H9 (cell line): ENCODE data around the gene PARVB. TPM values are rescaled to one million over a fixed set of nuclear protein-coding genes. Genes with fewer than 3 reads are reported as not detected.

Experiments used
- DNase-seq: peaks from one replicate; pipeline ENCODE4 v3.0.0-alpha.2; 2017
- H2AFZ ChIP-seq: one replicate; pipeline ENCODE4 v1.6.1; 2013; ENCODE audit warnings: mild to moderate bottlenecking, low read length, control low read depth, moderate library complexity
- H2AK5ac ChIP-seq: 2 replicates; pipeline ENCODE4 v1.6.1; 2013; ENCODE audit warnings: low read length, control low read depth, mixed read lengths; ENCODE audit not compliant: insufficient read length
- H2BK120ac ChIP-seq: one replicate; pipeline ENCODE4 v1.6.1; 2013; ENCODE audit warnings: low read depth, mild to moderate bottlenecking, low read length, control low read depth, inconsistent platforms; ENCODE audit not compliant: poor library complexity, severe bottlenecking
- H2BK12ac ChIP-seq: 2 replicates; pipeline ENCODE4 v1.6.1; 2013; ENCODE audit warnings: low read length, control low read depth, mixed read lengths, low read depth; ENCODE audit not compliant: insufficient read length
- H2BK15ac ChIP-seq: 2 replicates; pipeline ENCODE4 v1.6.1; 2013; ENCODE audit warnings: low read depth, low read length, control low read depth
- H2BK20ac ChIP-seq: one replicate; pipeline ENCODE4 v1.6.1; 2013; ENCODE audit warnings: low read depth, mild to moderate bottlenecking, low read length, control low read depth, inconsistent platforms; ENCODE audit not compliant: poor library complexity, severe bottlenecking
- H2BK5ac ChIP-seq: 2 replicates; pipeline ENCODE4 v1.6.1; 2013; ENCODE audit warnings: low read length, control low read depth, mixed read lengths; ENCODE audit not compliant: insufficient read length
- H3K14ac ChIP-seq: 2 replicates; pipeline ENCODE4 v1.6.1; 2013; ENCODE audit warnings: low read length, control low read depth; ENCODE audit not compliant: insufficient read depth
- H3K18ac ChIP-seq: 2 replicates; pipeline ENCODE4 v1.6.1; 2013; ENCODE audit warnings: low read depth, mild to moderate bottlenecking, mixed read lengths, low read length, control low read depth; ENCODE audit not compliant: insufficient read length
- H3K23ac ChIP-seq: 2 replicates; pipeline ENCODE4 v1.6.1; 2013; ENCODE audit warnings: low read length, control low read depth, mixed read lengths, low read depth; ENCODE audit not compliant: insufficient read length
- H3K23me2 ChIP-seq: 2 replicates; pipeline ENCODE4 v1.6.1; 2013; ENCODE audit warnings: low read depth, mild to moderate bottlenecking, mixed read lengths, low read length, control low read depth; ENCODE audit not compliant: insufficient read length, poor library complexity, severe bottlenecking
- H3K27ac ChIP-seq: 2 replicates; pipeline ENCODE4 v1.5.1; 2013; ENCODE audit warnings: low read length, control low read depth, mixed read lengths, low read depth; ENCODE audit not compliant: insufficient read length
- H3K27me3 ChIP-seq: 2 replicates; pipeline ENCODE4 v1.6.1; 2013; ENCODE audit warnings: low read length, control low read depth, inconsistent platforms; ENCODE audit not compliant: insufficient read depth
- H3K4ac ChIP-seq: 2 replicates; pipeline ENCODE4 v1.6.1; 2013; ENCODE audit warnings: low read depth, mild to moderate bottlenecking, control low read depth, inconsistent platforms, low read length, moderate library complexity
- H3K4me1 ChIP-seq: 2 replicates; pipeline ENCODE4 v1.6.1; 2013; ENCODE audit warnings: low read length, control low read depth, inconsistent platforms; ENCODE audit not compliant: insufficient read depth
- H3K4me2 ChIP-seq: 2 replicates; pipeline ENCODE4 v1.6.1; 2013; ENCODE audit warnings: low read length, control low read depth, mixed read lengths; ENCODE audit not compliant: insufficient read length, insufficient read depth
- H3K56ac ChIP-seq: 2 replicates; pipeline ENCODE4 v1.6.1; 2013; ENCODE audit warnings: low read depth, mild to moderate bottlenecking, mixed read lengths, low read length, control low read depth; ENCODE audit not compliant: insufficient read length
- H3K79me1 ChIP-seq: 2 replicates; pipeline ENCODE4 v1.6.1; 2013; ENCODE audit warnings: low read depth, mild to moderate bottlenecking, moderate library complexity, low read length, control low read depth, inconsistent platforms; ENCODE audit not compliant: insufficient read depth, poor library complexity, severe bottlenecking
- H3K79me2 ChIP-seq: 2 replicates; pipeline ENCODE4 v1.6.1; 2013; ENCODE audit warnings: low read length, control low read depth, inconsistent platforms; ENCODE audit not compliant: insufficient read depth
- H3K9ac ChIP-seq: 2 replicates; pipeline ENCODE4 v1.6.1; 2013; ENCODE audit warnings: low read length, control low read depth, mixed read lengths; ENCODE audit not compliant: insufficient read length; ENCODE audit errors: extremely low read depth
- H3K9me3 ChIP-seq: one replicate; pipeline ENCODE4 v1.6.1; 2013; ENCODE audit warnings: low read depth, low read length, inconsistent platforms; ENCODE audit not compliant: control insufficient read depth
- H3T11ph ChIP-seq: one replicate; pipeline ENCODE4 v1.6.1; 2013; ENCODE audit warnings: mild to moderate bottlenecking, low read length, control low read depth, inconsistent platforms
- H4K20me1 ChIP-seq: one replicate; pipeline ENCODE4 v1.6.1; 2013; ENCODE audit not compliant: control insufficient read depth, insufficient read length, insufficient read depth
- H4K5ac ChIP-seq: 2 replicates; pipeline ENCODE4 v1.6.1; 2013; ENCODE audit warnings: low read depth, mild to moderate bottlenecking, mixed read lengths, low read length, control low read depth; ENCODE audit not compliant: insufficient read length
- H4K8ac ChIP-seq: replicated peaks from 2 replicates; pipeline ENCODE4 v1.6.1; 2013; ENCODE audit warnings: low read length, control low read depth, mixed read lengths, low read depth; ENCODE audit not compliant: insufficient read length
- H4K91ac ChIP-seq: 2 replicates; pipeline ENCODE4 v1.6.1; 2013; ENCODE audit warnings: low read depth, mild to moderate bottlenecking, moderate library complexity, mixed read lengths, low read length, control low read depth; ENCODE audit not compliant: insufficient read length
- H3K27ac Mint-ChIP-seq, 3 experiments: 2 replicates in 2 of 3; 3 replicates in 1 of 3; pipeline ENCODE4 v1.8.0; 2020 to 2021; ENCODE audit warnings: mixed read lengths in 3 of 3, mild to moderate bottlenecking in 1 of 3, moderate library complexity in 1 of 3
- H3K27me3 Mint-ChIP-seq: 2 replicates; pipeline ENCODE4 v1.8.0; 2021; ENCODE audit warnings: low read depth, mild to moderate bottlenecking, moderate library complexity, mixed read lengths
- H3K36me3 Mint-ChIP-seq, 3 experiments: 2 replicates in 2 of 3; 3 replicates in 1 of 3; pipeline ENCODE4 v1.8.0; 2020 to 2021; ENCODE audit warnings: low read depth in 3 of 3, mixed read lengths in 3 of 3; ENCODE audit not compliant: insufficient read depth in 1 of 3
- H3K4me1 Mint-ChIP-seq, 2 experiments: 2 replicates each; pipeline ENCODE4 v1.8.0; 2020; ENCODE audit warnings: mixed read lengths in 2 of 2
- H3K4me3 Mint-ChIP-seq, 2 experiments: 2 replicates in 1 of 2; 3 replicates in 1 of 2; pipeline ENCODE4 v1.8.0; 2020 to 2021; ENCODE audit warnings: mild to moderate bottlenecking in 2 of 2, mixed read lengths in 2 of 2, moderate library complexity in 1 of 2
- H3K9me3 Mint-ChIP-seq, 2 experiments: 2 replicates in 1 of 2; 3 replicates in 1 of 2; pipeline ENCODE4 v1.8.0; 2020; ENCODE audit warnings: mild to moderate bottlenecking in 2 of 2, mixed read lengths in 2 of 2, moderate library complexity in 1 of 2
- WGBS: extraction: QIAGEN DNeasy Blood & Tissue Kit; methylation state at CpG from one replicate; pipeline ENCODE4 v1.1.7; 2013; ENCODE audit warnings: missing lambda C conversion rate, low lambda C conversion rate, mixed read lengths; ENCODE audit not compliant: insufficient read length; ENCODE audit errors: extremely low coverage; 5-methylcytosine and 5-hydroxymethylcytosine counted together
- total RNA-seq: library from RNA; stranded (reverse); gene quantifications from 2 replicates; pipeline ENCODE4 v1.2.1, GENCODE V29; 2021
- TF ChIP-seq, protein P1 (sequence below): fragments of 200-600 bp; sonication (generic); conservative IDR thresholded peaks from 3 replicates; pipeline ENCODE4 v1.8.0; 2021; ENCODE audit warnings: antibody characterized with exemption, mild to moderate bottlenecking

The PARVB gene
- total RNA-seq, 1 experiment from 2014 or later, result 15.6 TPM

- Histone ChIP-seq H3K79me1 (no peaks in the 10 kb centered on the region), H3K27me3 (no peaks in the 10 kb centered on the region), H3K4me2 (no peak overlapping the region), H2BK15ac (no peak overlapping the region), H3K4ac (no peak overlapping the region), H3K9ac (no peak overlapping the region), H2BK120ac (no peak overlapping the region), H4K20me1 (no peaks in the 10 kb centered on the region), H3K79me2 (no peaks in the 10 kb centered on the region), H2BK5ac (no peak overlapping the region), H2BK12ac (no peak overlapping the region), H3K18ac (no peak overlapping the region), H3K9me3 (no peaks in the 10 kb centered on the region), H2BK20ac (no peak overlapping the region), H3K14ac (no peak overlapping the region), H2AK5ac (no peak overlapping the region), H4K91ac (no peak overlapping the region), H2AFZ (no peak overlapping the region), H3K23ac (no peak overlapping the region), H3K27ac (no peak overlapping the region), H3K4me1 (no peaks in the 10 kb centered on the region; the same call in 1 of the 2 replicates), H4K8ac (no peak overlapping the region), H3K56ac (no peak overlapping the region), H4K5ac (no peak overlapping the region), H3K23me2 (peaks cover 3% of the 10 kb centered on the region), H3T11ph (no peak overlapping the region)
- no peaks in the 10 kb centered on the region for H3K27me3 Mint-ChIP-seq
- no peaks in the 10 kb centered on the region for H3K9me3 Mint-ChIP-seq
- H3K4me3 Mint-ChIP-seq, result no peak overlapping the region
- no peaks in the 10 kb centered on the region; a peak in 2 of 7 replicates for H3K36me3 Mint-ChIP-seq
- H3K4me1 Mint-ChIP-seq, result peaks cover 26 to 41% of the 10 kb centered on the region in 2 experiments
- DNase-seq, result no peak
- H3K27ac Mint-ChIP-seq, result no peak overlapping the region
- WGBS, result no CpG with 5 or more reads among the region's 11 CpGs
- TF ChIP-seq, protein P1, sequence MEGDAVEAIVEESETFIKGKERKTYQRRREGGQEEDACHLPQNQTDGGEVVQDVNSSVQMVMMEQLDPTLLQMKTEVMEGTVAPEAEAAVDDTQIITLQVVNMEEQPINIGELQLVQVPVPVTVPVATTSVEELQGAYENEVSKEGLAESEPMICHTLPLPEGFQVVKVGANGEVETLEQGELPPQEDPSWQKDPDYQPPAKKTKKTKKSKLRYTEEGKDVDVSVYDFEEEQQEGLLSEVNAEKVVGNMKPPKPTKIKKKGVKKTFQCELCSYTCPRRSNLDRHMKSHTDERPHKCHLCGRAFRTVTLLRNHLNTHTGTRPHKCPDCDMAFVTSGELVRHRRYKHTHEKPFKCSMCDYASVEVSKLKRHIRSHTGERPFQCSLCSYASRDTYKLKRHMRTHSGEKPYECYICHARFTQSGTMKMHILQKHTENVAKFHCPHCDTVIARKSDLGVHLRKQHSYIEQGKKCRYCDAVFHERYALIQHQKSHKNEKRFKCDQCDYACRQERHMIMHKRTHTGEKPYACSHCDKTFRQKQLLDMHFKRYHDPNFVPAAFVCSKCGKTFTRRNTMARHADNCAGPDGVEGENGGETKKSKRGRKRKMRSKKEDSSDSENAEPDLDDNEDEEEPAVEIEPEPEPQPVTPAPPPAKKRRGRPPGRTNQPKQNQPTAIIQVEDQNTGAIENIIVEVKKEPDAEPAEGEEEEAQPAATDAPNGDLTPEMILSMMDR, result no peak
Measured at GRCh38 chr22:44164031-44164430, 139.9 kb downstream of the PARVB start.
